Measurements from ENCODE around the gene NTSR1. TPM values are rescaled to one million over a fixed set of nuclear protein-coding genes. Genes with fewer than 3 reads are reported as not detected.

Gene NTSR1
- polyA plus RNA-seq, 3 donors, result 0.35 to 2.5 (median 0.40) TPM

DNA sequence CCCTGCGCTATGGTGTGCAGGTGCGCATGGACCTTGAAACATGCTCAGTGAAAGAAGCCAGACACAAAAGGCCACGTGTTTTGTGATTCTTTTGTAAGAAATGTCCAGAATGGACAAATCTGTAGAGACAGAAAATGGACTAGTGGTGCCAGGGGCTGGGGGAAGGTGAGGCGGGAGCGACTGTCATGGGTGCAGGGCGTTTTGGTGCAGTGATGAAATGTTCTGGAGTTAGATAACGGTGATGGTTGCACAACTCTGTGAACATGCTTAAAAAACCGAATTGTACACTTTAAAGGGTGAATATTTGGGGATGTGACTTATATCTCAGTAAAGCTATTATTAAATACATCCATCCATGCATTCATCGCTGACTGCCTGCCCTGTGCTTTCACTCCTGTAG lies 31.7 kb upstream of the NTSR1 start:
- Histone ChIP-seq H3K27me3 (ENCODE audit: control insufficient read depth in 2 of 2, insufficient read depth in 2 of 2, low read length in 2 of 2) (no peaks in the 10 kb centered on the region), H3K4me1 (ENCODE audit: control insufficient read depth in 1 of 2, insufficient read depth in 2 of 2, low read length in 2 of 2) (peaks cover 67 to 78% of the 10 kb centered on the region in 2 donors), H3K4me3 (replicated peaks in 1 of 3; ENCODE audit: low read depth in 2 of 3, low read length in 3 of 3) (peak overlapping the region in 1 of 3 experiments; percentile 18), H3K36me3 (replicated peaks in 1 of 2; ENCODE audit: control insufficient read depth in 1 of 2, insufficient read depth in 2 of 2, low read length in 2 of 2) (no peaks in the 10 kb centered on the region), H3K79me2 (ENCODE audit: insufficient read depth, low read length) (no peaks in the 10 kb centered on the region), H3K4me2 (replicated peaks; ENCODE audit: extremely low read depth, low read length, poor library complexity, severe bottlenecking) (peak overlapping the region; percentile 58), H4K20me1 (ENCODE audit: insufficient read depth, low read length) (no peaks in the 10 kb centered on the region), H3K9ac (ENCODE audit: insufficient read depth, low read length, poor library complexity, severe bottlenecking) (no peak overlapping the region), H3K27ac (ENCODE audit: low read depth in 1 of 2, low read length in 2 of 2) (peak overlapping the region in 1 of 2 donors; percentile 86), H2AFZ (ENCODE audit: insufficient read depth, low read depth, low read length, poor library complexity, severe bottlenecking) (no peak overlapping the region), H3K9me3 (replicated peaks in 1 of 2; ENCODE audit: control insufficient read depth in 1 of 2, insufficient read depth in 1 of 2, low read length in 2 of 2) (peaks cover 0 to 7% of the 10 kb centered on the region in 2 donors)
- 25% methylated on average over 6 of the region's 9 CpGs for WGBS (ENCODE audit: insufficient coverage)
- peak in 2 of 3 donors; percentile 54 to 59 for DNase-seq
- H3K27me3 Mint-ChIP-seq (ENCODE audit: low read depth in 3 of 3), result peaks cover 1 to 7% (median 2%) of the 10 kb centered on the region in 3 donors
- H3K9me3 Mint-ChIP-seq, result peaks cover 5 to 17% (median 10%) of the 10 kb centered on the region in 7 donors
- intact Hi-C loops (cut with micrococcal nuclease), result loop anchor here (2.0 to 5.0 kb wide), 4 partner anchors 55 to 112 kb away; no protein-coding TSS in a partner anchor
- peaks cover 0 to 8% of the 10 kb centered on the region in 2 donors for H3K36me3 Mint-ChIP-seq
- peaks cover 75% of the 10 kb centered on the region for H3K4me1 Mint-ChIP-seq
- peak overlapping the region in 1 of 2 donors; percentile 13 for H3K4me3 Mint-ChIP-seq
- TF ChIP-seq, protein P1, sequence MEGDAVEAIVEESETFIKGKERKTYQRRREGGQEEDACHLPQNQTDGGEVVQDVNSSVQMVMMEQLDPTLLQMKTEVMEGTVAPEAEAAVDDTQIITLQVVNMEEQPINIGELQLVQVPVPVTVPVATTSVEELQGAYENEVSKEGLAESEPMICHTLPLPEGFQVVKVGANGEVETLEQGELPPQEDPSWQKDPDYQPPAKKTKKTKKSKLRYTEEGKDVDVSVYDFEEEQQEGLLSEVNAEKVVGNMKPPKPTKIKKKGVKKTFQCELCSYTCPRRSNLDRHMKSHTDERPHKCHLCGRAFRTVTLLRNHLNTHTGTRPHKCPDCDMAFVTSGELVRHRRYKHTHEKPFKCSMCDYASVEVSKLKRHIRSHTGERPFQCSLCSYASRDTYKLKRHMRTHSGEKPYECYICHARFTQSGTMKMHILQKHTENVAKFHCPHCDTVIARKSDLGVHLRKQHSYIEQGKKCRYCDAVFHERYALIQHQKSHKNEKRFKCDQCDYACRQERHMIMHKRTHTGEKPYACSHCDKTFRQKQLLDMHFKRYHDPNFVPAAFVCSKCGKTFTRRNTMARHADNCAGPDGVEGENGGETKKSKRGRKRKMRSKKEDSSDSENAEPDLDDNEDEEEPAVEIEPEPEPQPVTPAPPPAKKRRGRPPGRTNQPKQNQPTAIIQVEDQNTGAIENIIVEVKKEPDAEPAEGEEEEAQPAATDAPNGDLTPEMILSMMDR (IDR thresholded peaks at IDR 0.05), result no peak
- H3K27ac Mint-ChIP-seq, result peak overlapping the region in 4 of 7 donors; percentile 68 to 98 (median 85)

DNA sequence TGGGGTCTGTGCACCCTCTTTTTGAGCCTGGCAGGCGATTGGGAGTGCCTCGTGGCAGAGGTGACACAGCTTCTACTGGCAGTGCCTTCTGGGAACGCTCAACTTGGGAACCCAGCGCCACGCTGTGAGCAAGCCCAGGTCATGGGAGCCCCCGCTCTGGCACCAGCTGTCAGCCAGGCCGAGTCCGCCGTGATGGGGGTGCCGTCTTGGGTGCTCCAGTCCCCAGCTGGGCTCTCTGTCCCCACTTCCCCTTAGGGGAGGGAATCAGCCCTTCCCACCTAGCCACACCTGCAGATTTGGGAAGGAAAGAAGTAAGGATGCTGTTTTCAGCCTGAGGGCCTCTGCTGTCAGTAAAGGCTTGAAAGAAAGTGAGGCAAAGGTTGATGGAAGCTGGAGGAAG lies 31.0 kb upstream of the NTSR1 start:
- peaks cover 71% of the 10 kb centered on the region for H3K4me1 Mint-ChIP-seq

More for the DNA sequence above, 31.0 kb upstream of the NTSR1 start:
- Histone ChIP-seq H2AFZ (ENCODE audit: insufficient read depth, low read depth, low read length, poor library complexity, severe bottlenecking) (no peak overlapping the region), H3K27me3 (ENCODE audit: control insufficient read depth in 2 of 2, insufficient read depth in 2 of 2, low read length in 2 of 2) (no peaks in the 10 kb centered on the region), H3K4me3 (replicated peaks in 1 of 3; ENCODE audit: low read depth in 2 of 3, low read length in 3 of 3) (peak overlapping the region in 1 of 3 experiments; percentile 62), H4K20me1 (ENCODE audit: insufficient read depth, low read length) (no peaks in the 10 kb centered on the region), H3K9me3 (replicated peaks in 1 of 2; ENCODE audit: control insufficient read depth in 1 of 2, insufficient read depth in 1 of 2, low read length in 2 of 2) (peaks cover 0 to 7% of the 10 kb centered on the region in 2 donors), H3K4me2 (replicated peaks; ENCODE audit: extremely low read depth, low read length, poor library complexity, severe bottlenecking) (peak overlapping the region; percentile 58), H3K4me1 (ENCODE audit: control insufficient read depth in 1 of 2, insufficient read depth in 2 of 2, low read length in 2 of 2) (peaks cover 60 to 70% of the 10 kb centered on the region in 2 donors), H3K36me3 (replicated peaks in 1 of 2; ENCODE audit: control insufficient read depth in 1 of 2, insufficient read depth in 2 of 2, low read length in 2 of 2) (no peaks in the 10 kb centered on the region), H3K79me2 (ENCODE audit: insufficient read depth, low read length) (no peaks in the 10 kb centered on the region), H3K9ac (ENCODE audit: insufficient read depth, low read length, poor library complexity, severe bottlenecking) (peak overlapping the region; percentile 33), H3K27ac (ENCODE audit: low read depth in 1 of 2, low read length in 2 of 2) (peak overlapping the region; percentile 70 to 86)
- 24% methylated on average over 6 of the region's 10 CpGs for WGBS (ENCODE audit: insufficient coverage)
- TF ChIP-seq, protein P1 (IDR thresholded peaks at IDR 0.05), result no peak
- intact Hi-C loops (cut with micrococcal nuclease), result loop anchor here (1.0 to 5.0 kb wide), 5 partner anchors 9 to 111 kb away; no protein-coding TSS in a partner anchor
- DNase-seq, result peak in 2 of 3 donors; percentile 20 to 28
- Mint-ChIP-seq H3K27ac (peak overlapping the region in 6 of 7 donors; percentile 87 to 99 (median 96)), H3K9me3 (peaks cover 5 to 17% (median 10%) of the 10 kb centered on the region in 7 donors), H3K4me3 (peak overlapping the region; percentile 28 to 94), H3K36me3 (peaks cover 0 to 8% of the 10 kb centered on the region in 2 donors), H3K27me3 (ENCODE audit: low read depth in 3 of 3) (peaks cover 1 to 7% (median 2%) of the 10 kb centered on the region in 3 donors)
